SU-DHL-6 (cell line): ENCODE results near the gene CAPRIN2.

ENCODE experiments used
- H2AFZ ChIP-seq: fragments of 200-600 bp; sonication (generic); 2 replicates; pipeline ENCODE4 v1.6.1; 2014; ENCODE audit warnings: low read depth, mild to moderate bottlenecking, moderate library complexity, mixed read lengths, antibody characterized with exemption, low read length; ENCODE audit not compliant: severe bottlenecking
- H3F3A ChIP-seq: fragments of 200-600 bp; shearing (Covaris generic); 2 replicates; pipeline ENCODE4 v1.6.0; 2016; ENCODE audit warnings: antibody characterized with exemption, mild to moderate bottlenecking; ENCODE audit not compliant: insufficient read depth
- H3K27ac ChIP-seq: fragments of 200-600 bp; sonication (generic); 2 replicates; pipeline ENCODE4 v1.5.1; 2016; ENCODE audit warnings: low read depth, mild to moderate bottlenecking, low read length, moderate library complexity, mixed read lengths
- H3K27me3 ChIP-seq: fragments of 200-600 bp; sonication (generic), shearing (Covaris generic); 2 replicates; pipeline ENCODE4 v1.6.0; 2014; ENCODE audit warnings: mild to moderate bottlenecking, low read length
- H3K36me3 ChIP-seq: fragments of 200-600 bp; sonication (generic); 2 replicates; pipeline ENCODE4 v1.6.1; 2014; ENCODE audit warnings: mild to moderate bottlenecking, low read length, mixed read lengths
- H3K4me2 ChIP-seq: fragments of 300-600, 200-600 bp; shearing (Covaris generic), sonication (generic); 2 replicates; pipeline ENCODE4 v1.6.0; 2014; ENCODE audit warnings: low read length, low read depth, mild to moderate bottlenecking; ENCODE audit not compliant: poor library complexity, severe bottlenecking
- H3K4me3 ChIP-seq: fragments of 200-600 bp; sonication (generic); 2 replicates; pipeline ENCODE4 v1.5.1; 2014; ENCODE audit warnings: antibody characterized with exemption, low read length, mild to moderate bottlenecking, mixed read lengths; ENCODE audit not compliant: insufficient read depth, poor library complexity, severe bottlenecking
- H3K79me2 ChIP-seq: fragments of 200-600 bp; sonication (generic); 2 replicates; pipeline ENCODE4 v1.6.1; 2014; ENCODE audit warnings: mild to moderate bottlenecking, low read length, moderate library complexity; ENCODE audit not compliant: insufficient read depth
- H3K9ac ChIP-seq: fragments of 200-600 bp; sonication (generic); 2 replicates; pipeline ENCODE4 v1.7.0; 2014; ENCODE audit warnings: mild to moderate bottlenecking, low read length
- H3K9me2 ChIP-seq: fragments of 200-600 bp; sonication (generic); replicated peaks from 2 replicates; pipeline ENCODE4 v1.6.1; 2014; ENCODE audit warnings: low read length; ENCODE audit not compliant: insufficient read depth
- H3K9me3 ChIP-seq: fragments of 200-600 bp; sonication (generic); 2 replicates; pipeline ENCODE4 v1.6.1; 2014; ENCODE audit warnings: low read length, mixed read lengths; ENCODE audit not compliant: insufficient read depth
- H4K20me1 ChIP-seq: fragments of 200-600 bp; sonication (generic); 2 replicates; pipeline ENCODE4 v1.6.1; 2014; ENCODE audit warnings: low read depth, mild to moderate bottlenecking, antibody characterized with exemption, low read length, moderate library complexity, mixed read lengths
- EZH2phosphoT487 ChIP-seq: fragments of 200-600 bp; sonication (generic), shearing (Covaris generic); conservative IDR thresholded peaks from 2 replicates; pipeline ENCODE4 v1.6.1; 2018; ENCODE audit warnings: mild to moderate bottlenecking, antibody characterized with exemption, low read length, moderate library complexity, mixed read lengths
- TF ChIP-seq, protein P1 (sequence below): fragments of 200-600 bp; sonication (generic); IDR thresholded peaks from one replicate; pipeline ENCODE4 v1.5.1; 2017; ENCODE audit warnings: antibody characterized with exemption, mild to moderate bottlenecking, low read length, moderate library complexity; ENCODE audit not compliant: insufficient read depth, poor library complexity, severe bottlenecking

Gene CAPRIN2

DNA sequence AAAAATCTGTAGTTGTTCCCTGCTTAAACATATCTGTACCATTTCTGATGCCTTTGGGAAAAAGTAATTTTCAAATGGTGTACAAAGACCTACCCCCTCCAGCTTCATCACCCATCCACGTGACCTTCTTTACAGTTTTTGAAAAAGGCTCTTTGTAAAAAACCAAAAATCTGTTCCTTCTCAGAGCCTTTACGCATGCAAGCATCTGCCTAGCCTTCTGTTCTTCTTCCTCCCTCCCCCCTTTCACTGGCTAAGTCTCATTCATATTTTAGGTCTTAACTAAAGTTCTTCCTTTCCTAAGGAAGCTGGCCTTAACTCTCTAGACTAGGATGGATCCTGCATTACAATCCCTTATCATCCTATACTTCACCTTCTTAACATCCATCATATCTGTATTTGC is 10.4 kb downstream of the CAPRIN2 start:
- no peak for TF ChIP-seq EZH2phosphoT487
- TF ChIP-seq, protein P1, sequence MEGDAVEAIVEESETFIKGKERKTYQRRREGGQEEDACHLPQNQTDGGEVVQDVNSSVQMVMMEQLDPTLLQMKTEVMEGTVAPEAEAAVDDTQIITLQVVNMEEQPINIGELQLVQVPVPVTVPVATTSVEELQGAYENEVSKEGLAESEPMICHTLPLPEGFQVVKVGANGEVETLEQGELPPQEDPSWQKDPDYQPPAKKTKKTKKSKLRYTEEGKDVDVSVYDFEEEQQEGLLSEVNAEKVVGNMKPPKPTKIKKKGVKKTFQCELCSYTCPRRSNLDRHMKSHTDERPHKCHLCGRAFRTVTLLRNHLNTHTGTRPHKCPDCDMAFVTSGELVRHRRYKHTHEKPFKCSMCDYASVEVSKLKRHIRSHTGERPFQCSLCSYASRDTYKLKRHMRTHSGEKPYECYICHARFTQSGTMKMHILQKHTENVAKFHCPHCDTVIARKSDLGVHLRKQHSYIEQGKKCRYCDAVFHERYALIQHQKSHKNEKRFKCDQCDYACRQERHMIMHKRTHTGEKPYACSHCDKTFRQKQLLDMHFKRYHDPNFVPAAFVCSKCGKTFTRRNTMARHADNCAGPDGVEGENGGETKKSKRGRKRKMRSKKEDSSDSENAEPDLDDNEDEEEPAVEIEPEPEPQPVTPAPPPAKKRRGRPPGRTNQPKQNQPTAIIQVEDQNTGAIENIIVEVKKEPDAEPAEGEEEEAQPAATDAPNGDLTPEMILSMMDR, result no peak
- H3K36me3 ChIP-seq, result no peaks in the 10 kb centered on the region

DNA sequence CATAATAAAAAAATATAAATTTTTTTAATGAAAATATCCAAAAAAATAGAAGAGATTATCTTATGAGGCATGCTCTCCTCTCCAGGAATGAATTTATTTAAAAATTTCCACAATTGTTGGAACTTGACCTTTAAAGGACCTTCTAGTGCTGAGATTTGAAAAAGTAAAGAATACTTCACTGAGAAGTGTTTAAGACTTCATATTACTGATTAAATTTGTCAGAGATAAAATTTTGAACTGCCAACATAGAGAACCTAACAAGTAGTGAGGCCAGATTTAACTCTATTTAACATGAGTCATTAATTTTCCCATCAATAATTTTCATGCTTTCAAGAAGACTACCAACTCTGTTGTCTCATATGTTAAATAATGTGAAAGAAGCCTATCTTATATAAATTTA is 14.5 kb downstream of the CAPRIN2 start:
- TF ChIP-seq, protein P1, result no peak
- TF ChIP-seq EZH2phosphoT487, result no peak
- Histone ChIP-seq H3K27me3 (no peaks in the 10 kb centered on the region), H3K9me2 (no peaks in the 10 kb centered on the region), H3F3A (no peaks in the 10 kb centered on the region), H3K4me2 (no peak overlapping the region), H3K9me3 (no peaks in the 10 kb centered on the region), H3K36me3 (no peaks in the 10 kb centered on the region), H2AFZ (no peak overlapping the region), H3K27ac (no peak overlapping the region), H3K9ac (no peak overlapping the region), H3K4me3 (no peak overlapping the region), H3K79me2 (no peaks in the 10 kb centered on the region), H4K20me1 (no peaks in the 10 kb centered on the region)

More for the DNA sequence above, 10.4 kb downstream of the CAPRIN2 start:
- Histone ChIP-seq H3K27me3 (no peaks in the 10 kb centered on the region), H3F3A (no peaks in the 10 kb centered on the region), H3K4me2 (no peak overlapping the region), H2AFZ (no peak overlapping the region), H4K20me1 (no peaks in the 10 kb centered on the region), H3K9me2 (no peaks in the 10 kb centered on the region), H3K9ac (no peak overlapping the region), H3K27ac (no peak overlapping the region), H3K79me2 (no peaks in the 10 kb centered on the region), H3K4me3 (no peak overlapping the region), H3K9me3 (no peaks in the 10 kb centered on the region)

DNA sequence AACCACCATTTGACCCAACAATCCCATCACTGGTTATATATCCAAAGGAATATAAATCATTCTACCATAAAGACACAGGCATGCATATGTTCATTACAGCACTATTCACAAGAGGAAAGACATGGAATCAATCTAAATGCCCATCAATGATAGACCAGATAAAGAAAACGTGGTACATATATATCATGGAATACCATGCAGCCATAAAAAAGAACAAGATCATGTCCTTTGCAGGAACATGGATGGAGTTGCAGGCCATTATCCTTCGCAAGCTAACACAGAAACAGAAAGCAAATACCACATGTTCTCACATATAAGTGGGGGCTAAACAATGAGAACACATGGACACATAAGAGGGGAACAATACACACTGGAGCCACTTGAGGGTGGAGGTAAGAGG is 15.7 kb downstream of the CAPRIN2 start:
- Histone ChIP-seq H3K4me2 (no peak overlapping the region), H3K9me2 (no peaks in the 10 kb centered on the region), H3K27me3 (no peaks in the 10 kb centered on the region), H3K9ac (no peak overlapping the region), H4K20me1 (no peaks in the 10 kb centered on the region), H3K4me3 (no peak overlapping the region), H3K9me3 (no peaks in the 10 kb centered on the region), H3K79me2 (no peaks in the 10 kb centered on the region), H3K36me3 (no peaks in the 10 kb centered on the region), H3K27ac (no peak overlapping the region), H2AFZ (no peak overlapping the region), H3F3A (no peaks in the 10 kb centered on the region)
- no peak for TF ChIP-seq EZH2phosphoT487
- TF ChIP-seq, protein P1, result no peak
